Gastrocnemius medialis (tissue), 4 donors: ENCODE measurements around the gene CPLANE2. TPM values are rescaled to one million over a fixed set of nuclear protein-coding genes. Genes with fewer than 3 reads are reported as not detected.

Experiments used
- ATAC-seq, 2 donors: fragments of 150-250 bp; one replicate each; pipeline ENCODE4 v1.9.1; 2016
- DNase-seq, 2 donors: peaks; one replicate each; pipeline ENCODE4 v3.0.0-alpha.2; 2019
- H3K27ac ChIP-seq, 4 donors: fragments of 200-600 bp; sonication (generic); 1 replicate in 1 of 4; 2 replicates in 3 of 4; pipeline ENCODE4 v1.5.1; 2016 to 2018; ENCODE audit warnings: mild to moderate bottlenecking in 2 of 4, moderate library complexity in 1 of 4
- H3K27me3 ChIP-seq, 3 donors: fragments of 200-600 bp; sonication (generic) in 2 of 3; 1 replicate in 1 of 3; 2 replicates in 2 of 3; pipeline versions ENCODE4 v1.5.1 to v1.6.0; 2016 to 2019; ENCODE audit warnings: mild to moderate bottlenecking in 1 of 3, moderate library complexity in 1 of 3
- H3K36me3 ChIP-seq, 2 donors: fragments of 200-600 bp; sonication (generic) in 1 of 2; one replicate each; pipeline ENCODE4 v1.5.1; 2017 to 2018
- H3K4me1 ChIP-seq, 2 donors: fragments of 200-600 bp; sonication (generic) in 1 of 2; one replicate each; pipeline ENCODE4 v1.5.1; 2016 to 2017; ENCODE audit warnings: mild to moderate bottlenecking in 2 of 2
- H3K4me3 ChIP-seq, 4 donors: fragments of 200-600 bp; sonication (generic) in 3 of 4; 1 replicate in 1 of 4; 2 replicates in 3 of 4; pipeline ENCODE4 v1.5.1; 2016 to 2019; ENCODE audit warnings: mild to moderate bottlenecking in 2 of 4
- H3K9me3 ChIP-seq, 3 donors: fragments of 200-600 bp; sonication (generic) in 2 of 3; 1 replicate in 1 of 3; 2 replicates in 2 of 3; pipeline ENCODE4 v1.5.1; 2016 to 2019
- POLR2A ChIP-seq, 2 donors: fragments of 450-650 bp; IDR thresholded peaks; one replicate each; pipeline ENCODE4 v1.6.1; 2017; ENCODE audit warnings: antibody characterized with exemption in 2 of 2, mild to moderate bottlenecking in 2 of 2, moderate library complexity in 2 of 2
- in situ Hi-C, 4 donors: fragments of 200-750 bp; cut with MboI; loops; one replicate each; pipeline versions ENCODE4 v1.15.0 to v1.8.0; 2017; ENCODE audit warnings: low sequenced_read_pairs in 4 of 4
- intact Hi-C: fragments of 100-400 bp; cut with DNase I; formaldehyde crosslinking; loops from one replicate; pipeline ENCODE4 v1.15.1; 2023; ENCODE audit warnings: low total_unique reads
- total RNA-seq, 4 donors: library from RNA; depleted of rRNA; stranded (reverse); fragments of >200 nt; gene quantifications; one replicate each; pipeline versions ENCODE4 v1.1.0 to v1.2.3, GENCODE V29; 2016
- TF ChIP-seq, protein P1 (sequence below), 5 experiments: fragments of 450-650 bp in 3 of 5; fragments of 200-600 bp in 2 of 5; sonication (generic) in 2 of 5; IDR thresholded peaks in 4 of 5; conservative IDR thresholded peaks in 1 of 5; 1 replicate in 4 of 5; 2 replicates in 1 of 5; pipeline ENCODE4 v1.5.1; 2016 to 2019; ENCODE audit warnings: antibody characterized with exemption in 5 of 5, mild to moderate bottlenecking in 3 of 5, moderate library complexity in 3 of 5

The CPLANE2 gene
- total RNA-seq, 4 donors from 2014 or later: 0.46 to 6.3 (median 3.1) TPM

DNA sequence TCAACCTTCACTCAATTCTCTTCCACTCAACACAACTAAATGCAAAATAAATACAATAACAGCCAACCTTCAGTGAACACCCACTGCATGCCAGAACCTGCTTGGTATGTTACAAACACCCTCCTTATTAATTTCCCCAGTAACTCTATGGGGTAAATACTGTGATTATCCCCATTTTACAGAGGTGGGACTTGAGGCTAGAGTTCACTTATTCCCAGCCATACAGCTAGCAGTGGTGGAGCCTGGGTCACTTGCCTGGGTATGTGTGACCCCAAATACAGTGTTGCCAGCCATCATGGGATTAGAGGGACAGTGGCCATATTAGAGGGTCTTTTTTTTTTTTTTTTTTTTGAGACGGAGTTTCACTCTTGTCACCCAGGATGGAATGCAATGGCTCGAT, 1.6 kb downstream of the CPLANE2 start:
- ATAC-seq (no peak), DNase-seq (no peak)
- Histone ChIP-seq H3K4me3 (no peak overlapping the region), H3K9me3 (no peaks in the 10 kb centered on the region), H3K27ac (no peak overlapping the region), H3K27me3 (no peaks in the 10 kb centered on the region), H3K4me1 (peaks cover 11 to 12% of the 10 kb centered on the region in 2 donors), H3K36me3 (peaks cover 0 to 4% of the 10 kb centered on the region in 2 donors)
- TF ChIP-seq, protein P1, sequence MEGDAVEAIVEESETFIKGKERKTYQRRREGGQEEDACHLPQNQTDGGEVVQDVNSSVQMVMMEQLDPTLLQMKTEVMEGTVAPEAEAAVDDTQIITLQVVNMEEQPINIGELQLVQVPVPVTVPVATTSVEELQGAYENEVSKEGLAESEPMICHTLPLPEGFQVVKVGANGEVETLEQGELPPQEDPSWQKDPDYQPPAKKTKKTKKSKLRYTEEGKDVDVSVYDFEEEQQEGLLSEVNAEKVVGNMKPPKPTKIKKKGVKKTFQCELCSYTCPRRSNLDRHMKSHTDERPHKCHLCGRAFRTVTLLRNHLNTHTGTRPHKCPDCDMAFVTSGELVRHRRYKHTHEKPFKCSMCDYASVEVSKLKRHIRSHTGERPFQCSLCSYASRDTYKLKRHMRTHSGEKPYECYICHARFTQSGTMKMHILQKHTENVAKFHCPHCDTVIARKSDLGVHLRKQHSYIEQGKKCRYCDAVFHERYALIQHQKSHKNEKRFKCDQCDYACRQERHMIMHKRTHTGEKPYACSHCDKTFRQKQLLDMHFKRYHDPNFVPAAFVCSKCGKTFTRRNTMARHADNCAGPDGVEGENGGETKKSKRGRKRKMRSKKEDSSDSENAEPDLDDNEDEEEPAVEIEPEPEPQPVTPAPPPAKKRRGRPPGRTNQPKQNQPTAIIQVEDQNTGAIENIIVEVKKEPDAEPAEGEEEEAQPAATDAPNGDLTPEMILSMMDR (IDR thresholded peaks at IDR 0.05 in 4 of 5, conservative IDR thresholded peaks at IDR 0.05 in 1 of 5): no peak
- TF ChIP-seq POLR2A (IDR thresholded peaks at IDR 0.05): no peak
- in situ Hi-C loops: loop anchor here in 2 of 4 donors (10.0 to 25.0 kb wide), 2 partner anchors 119 to 127 kb away; partner anchors contain the start of genes FBXO42 (in 2 of the 2) and SZRD1 (in 1 of the 2)
- intact Hi-C loops: loop anchor here (5.0 kb wide), 1 partner anchor 117 kb away; the partner anchor contains the start of gene FBXO42

DNA sequence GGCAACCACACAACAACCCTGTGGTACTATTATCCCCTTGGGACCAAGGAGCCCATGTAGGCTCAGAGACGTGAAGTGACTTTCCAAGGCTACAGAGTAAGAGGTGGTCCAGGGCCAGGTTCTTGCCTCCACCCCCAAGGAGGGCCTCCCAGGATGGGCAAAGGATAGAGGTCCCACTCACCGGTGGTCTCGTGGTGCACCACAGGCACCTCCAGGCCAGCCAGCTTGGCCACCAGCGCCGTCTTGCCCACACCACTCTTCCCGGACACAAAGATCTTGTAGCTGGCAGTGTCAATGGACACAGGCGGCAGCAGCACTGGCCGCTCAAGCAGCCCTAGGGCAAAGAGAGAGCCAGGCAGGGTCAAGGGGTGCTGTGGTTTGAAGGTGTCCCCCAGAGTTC, 3.6 kb downstream of the CPLANE2 start:
- peaks cover 11 to 12% of the 10 kb centered on the region in 2 donors for H3K4me1 ChIP-seq
- DNase-seq: no peak
- H3K9me3 ChIP-seq: no peaks in the 10 kb centered on the region
- in situ Hi-C loops: loop anchor here in 2 of 4 donors (10.0 to 25.0 kb wide), 2 partner anchors 121 to 129 kb away; partner anchors contain the start of genes FBXO42 (in 2 of the 2) and SZRD1 (in 1 of the 2)
- H3K27ac ChIP-seq: no peak overlapping the region
- H3K36me3 ChIP-seq: peaks cover 0 to 4% of the 10 kb centered on the region in 2 donors
- TF ChIP-seq, protein P1 (IDR thresholded peaks at IDR 0.05 in 4 of 5, conservative IDR thresholded peaks at IDR 0.05 in 1 of 5): no peak
- TF ChIP-seq POLR2A (IDR thresholded peaks at IDR 0.05): no peak
- ATAC-seq: no peak
- no peak overlapping the region for H3K4me3 ChIP-seq
- peaks cover 0 to 4% (median 1%) of the 10 kb centered on the region in 3 donors for H3K27me3 ChIP-seq
- intact Hi-C loops: no loop called here

DNA sequence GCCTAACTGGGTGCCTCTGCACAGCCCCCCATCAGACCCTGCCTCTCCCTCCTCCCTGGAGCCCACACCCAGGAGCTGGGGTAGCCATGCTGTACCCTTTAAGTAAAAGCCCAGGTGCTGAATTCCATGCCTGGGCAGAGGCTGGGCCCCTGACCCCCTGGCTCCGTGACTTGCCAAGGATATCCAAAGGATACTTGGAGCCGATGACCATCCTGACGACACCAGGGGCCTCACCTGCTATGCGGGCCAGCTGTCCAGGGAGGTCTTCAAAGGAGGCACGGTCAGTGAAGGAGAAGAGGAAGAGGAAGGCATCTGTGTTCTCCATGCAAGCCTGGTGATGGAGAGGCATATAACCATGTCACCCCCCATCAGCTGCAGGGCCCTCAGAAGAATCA, 4.7 kb downstream of the CPLANE2 start:
- intact Hi-C loops: no loop called here
- Histone ChIP-seq H3K27me3 (peaks cover 7 to 15% (median 13%) of the 10 kb centered on the region in 3 donors), H3K27ac (no peak overlapping the region), H3K4me3 (no peak overlapping the region), H3K9me3 (no peaks in the 10 kb centered on the region), H3K36me3 (peaks cover 0 to 4% of the 10 kb centered on the region in 2 donors), H3K4me1 (peaks cover 7 to 11% of the 10 kb centered on the region in 2 donors)
- TF ChIP-seq, protein P1 (IDR thresholded peaks at IDR 0.05 in 4 of 5, conservative IDR thresholded peaks at IDR 0.05 in 1 of 5): no peak
- no peak for TF ChIP-seq POLR2A (IDR thresholded peaks at IDR 0.05)
- ATAC-seq: no peak
- no peak for DNase-seq
- in situ Hi-C loops: loop anchor here in 2 of 4 donors (10.0 to 25.0 kb wide), 2 partner anchors 122 to 130 kb away; partner anchors contain the start of genes FBXO42 (in 2 of the 2) and SZRD1 (in 1 of the 2)

DNA sequence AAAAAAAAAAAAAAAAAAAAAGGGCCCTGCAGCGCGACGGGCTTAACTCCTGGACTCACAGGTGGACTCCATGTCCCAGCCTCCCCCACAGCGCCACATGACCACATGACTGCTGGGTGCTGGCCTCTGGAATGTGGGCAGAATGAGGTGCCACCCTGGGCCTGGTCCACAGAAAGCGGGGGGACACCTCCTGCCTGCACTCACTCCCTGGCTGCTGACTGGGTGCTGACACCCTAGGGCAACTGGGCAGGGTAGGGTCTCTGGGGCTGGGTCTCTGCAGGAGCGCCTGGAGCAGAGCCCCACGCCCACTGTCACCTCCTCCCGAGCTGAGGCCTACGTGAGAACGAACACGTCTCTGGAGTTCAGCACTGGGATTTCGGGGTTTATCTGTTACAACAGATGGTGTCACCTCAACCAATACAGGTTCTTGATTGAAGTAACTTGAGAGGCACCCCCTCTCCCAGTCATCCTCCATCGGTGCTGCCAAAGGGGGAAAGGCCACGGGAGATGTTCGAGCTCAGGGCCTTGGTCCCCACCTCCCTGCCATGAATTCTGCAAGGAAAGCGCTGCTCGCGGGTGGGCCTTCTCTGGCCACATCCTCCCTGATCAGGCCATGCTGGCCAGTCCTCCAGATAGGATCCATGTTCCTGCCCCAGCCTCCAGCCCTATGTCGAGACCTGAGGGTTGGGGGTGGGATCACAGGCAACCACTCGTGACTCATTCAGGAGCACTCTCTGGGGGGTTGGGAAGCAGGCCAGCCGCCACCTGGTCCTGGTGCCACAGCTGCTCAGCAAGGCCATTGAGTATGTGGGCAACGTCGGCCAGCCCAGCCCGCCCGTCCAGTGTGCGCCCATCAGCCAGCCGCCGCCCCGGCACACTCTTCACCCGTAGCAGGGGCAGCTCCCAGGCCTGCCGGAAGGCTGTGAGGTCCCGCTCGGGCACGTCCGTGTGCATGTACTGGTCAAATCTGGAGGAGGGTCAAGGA, 5.4 kb downstream of the CPLANE2 start:
- Histone ChIP-seq H3K36me3 (peaks cover 0 to 4% of the 10 kb centered on the region in 2 donors), H3K4me3 (no peak overlapping the region), H3K27ac (no peak overlapping the region), H3K4me1 (peaks cover 6 to 13% of the 10 kb centered on the region in 2 donors), H3K9me3 (no peaks in the 10 kb centered on the region), H3K27me3 (peaks cover 14 to 22% (median 19%) of the 10 kb centered on the region in 3 donors)
- intact Hi-C loops (no loop called here), in situ Hi-C loops (loop anchor here in 2 of 4 donors (10.0 to 25.0 kb wide), 2 partner anchors 123 to 131 kb away; partner anchors contain the start of genes FBXO42 (in 2 of the 2) and SZRD1 (in 1 of the 2))
- TF ChIP-seq, protein P1 (IDR thresholded peaks at IDR 0.05 in 4 of 5, conservative IDR thresholded peaks at IDR 0.05 in 1 of 5): no peak
- TF ChIP-seq POLR2A (IDR thresholded peaks at IDR 0.05): no peak
- ATAC-seq (no peak), DNase-seq (no peak)
